OCI-LY7 (cell line): ENCODE measurements around the gene BAG5.
"Not testable (repeated sequence)": the region's sequence is repeated elsewhere in the genome, so short reads cannot be mapped to it uniquely, and the experiment has no call there.

Source experiments
- CTCF ChIP-seq: fragments of 200-600 bp; sonication (generic); conservative IDR thresholded peaks from 2 replicates; pipeline ENCODE4 v1.5.1; 2014; ENCODE audit warnings: mild to moderate bottlenecking, antibody characterized with exemption, low read length, moderate library complexity, mixed read lengths
- EZH2phosphoT487 ChIP-seq: fragments of 200-600 bp; sonication (generic); IDR thresholded peaks from 2 replicates; pipeline ENCODE4 v1.6.1; 2018; ENCODE audit warnings: low read depth, borderline replicate concordance, mild to moderate bottlenecking, mixed run types, antibody characterized with exemption, low read length, moderate library complexity, mixed read lengths

DNA sequence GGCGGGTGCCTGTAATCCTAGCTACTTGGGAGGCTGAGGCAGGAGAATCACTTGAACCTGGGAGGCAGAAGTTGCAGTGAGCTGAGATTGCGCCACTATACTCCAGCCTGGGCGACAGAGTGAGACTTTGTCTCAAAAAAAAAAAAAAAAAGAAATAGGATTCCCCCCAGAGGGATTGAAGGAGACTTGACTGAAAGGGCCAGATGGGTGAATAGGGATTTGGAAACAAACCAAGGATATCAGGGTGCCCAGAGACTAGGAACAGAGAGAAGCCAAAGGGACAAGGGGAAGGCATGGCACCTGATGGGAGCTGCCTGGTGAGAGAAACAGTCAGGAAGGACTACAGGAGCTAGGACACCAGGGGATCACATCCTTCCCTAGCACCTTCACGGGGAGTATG, 46.6 kb upstream of the BAG5 start:
- not testable (repeated sequence) for TF ChIP-seq CTCF, EZH2phosphoT487
